Activated naive CD4-positive, alpha-beta T cell treated with anti-CD3 and anti-CD28 coated beads, Interleukin-2, amount 50 U/mL, for 72 hours (primary cell): ENCODE results near the gene YWHAE. TPM values are rescaled to one million over a fixed set of nuclear protein-coding genes. Genes with fewer than 3 reads are reported as not detected.
"Not testable (repeated sequence)": the region's sequence is repeated elsewhere in the genome, so short reads cannot be mapped to it uniquely, and the experiment has no call there.

Experiments
- ATAC-seq, 2 donors: fragments of 150-1000 bp; cut with Tn5 transposase; 2 replicates each; pipeline ENCODE4 v1.10.0; 2021; ENCODE audit warnings: mild to moderate bottlenecking in 2 of 2, moderate library complexity in 2 of 2
- DNase-seq, 2 donors: peaks; one replicate each; pipeline ENCODE4 v3.0.0; 2021 to 2022; ENCODE audit warnings: low spot score in 2 of 2
- H3K27ac Mint-ChIP-seq, 2 donors: one replicate each; pipeline ENCODE4 v1.8.0; 2022; ENCODE audit warnings: mild to moderate bottlenecking in 2 of 2, mixed read lengths in 2 of 2
- H3K36me3 Mint-ChIP-seq, 2 donors: one replicate each; pipeline ENCODE4 v1.8.0; 2022; ENCODE audit warnings: mixed read lengths in 2 of 2
- H3K9me3 Mint-ChIP-seq, 2 donors: one replicate each; pipeline ENCODE4 v1.8.0; 2022; ENCODE audit warnings: mixed read lengths in 2 of 2
- total RNA-seq, 2 donors: library from RNA; stranded (reverse); gene quantifications; one replicate each; pipeline ENCODE4 v1.2.3, GENCODE V29; 2022

YWHAE gene
- total RNA-seq, 2 donors from 2014 or later = 301 to 497 TPM

GRCh38 chr17:1386265-1386664 is 13.8 kb downstream of the YWHAE start:
- Mint-ChIP-seq H3K36me3 (peaks cover 0 to 5% of the 10 kb centered on the region in 2 donors), H3K9me3 (no peaks in the 10 kb centered on the region), H3K27ac (peak overlapping the region in 1 of 2 donors; percentile 68)
- no peak for ATAC-seq
- no peak for DNase-seq

GRCh38 chr17:1385861-1386260 is 14.2 kb downstream of the YWHAE start:
- no peak overlapping the region for H3K27ac Mint-ChIP-seq
- ATAC-seq (no peak), DNase-seq (no peak)
- H3K9me3 Mint-ChIP-seq = no peaks in the 10 kb centered on the region
- peaks cover 0 to 5% of the 10 kb centered on the region in 2 donors for H3K36me3 Mint-ChIP-seq

GRCh38 chr17:1384905-1385435 is 15.1 kb downstream of the YWHAE start:
- ATAC-seq (no peak), DNase-seq (no peak)
- Mint-ChIP-seq H3K36me3 (no peaks in the 10 kb centered on the region), H3K27ac (peak overlapping the region in 1 of 2 donors; percentile 79), H3K9me3 (no peaks in the 10 kb centered on the region)

GRCh38 chr17:1379930-1380313 is 20.1 kb downstream of the YWHAE start:
- DNase-seq = no peak

GRCh38 chr17:1379208-1379929 is 20.7 kb downstream of the YWHAE start:
- Mint-ChIP-seq H3K27ac (peak overlapping the region; percentile 14 to 88), H3K36me3 (no peaks in the 10 kb centered on the region), H3K9me3 (no peaks in the 10 kb centered on the region)
- ATAC-seq (no peak), DNase-seq (no peak)

More at GRCh38 chr17:1379930-1380313, 20.1 kb downstream of the YWHAE start:
- ATAC-seq = peak; percentile 66 to 67
- Mint-ChIP-seq H3K27ac (peak overlapping the region; percentile 14 to 88), H3K36me3 (no peaks in the 10 kb centered on the region), H3K9me3 (no peaks in the 10 kb centered on the region)

GRCh38 chr17:1378476-1378860 is 21.6 kb downstream of the YWHAE start:
- not testable (repeated sequence) for H3K36me3 Mint-ChIP-seq, H3K27ac Mint-ChIP-seq, H3K9me3 Mint-ChIP-seq, DNase-seq, ATAC-seq

- H3K36me3 Mint-ChIP-seq = no peaks in the 10 kb centered on the region
- no peak for ATAC-seq
- H3K9me3 Mint-ChIP-seq = no peaks in the 10 kb centered on the region
- peak overlapping the region; percentile 22 to 66 for H3K27ac Mint-ChIP-seq
- no peak for DNase-seq
Measured at GRCh38 chr17:1377334-1377733, 22.7 kb downstream of the YWHAE start.

GRCh38 chr17:1376061-1376460 is 24.0 kb downstream of the YWHAE start:
- H3K36me3 Mint-ChIP-seq = no peaks in the 10 kb centered on the region
- no peak for DNase-seq
- ATAC-seq = no peak
- H3K27ac Mint-ChIP-seq = peak overlapping the region; percentile 22 to 53
- no peaks in the 10 kb centered on the region for H3K9me3 Mint-ChIP-seq

GRCh38 chr17:1375615-1376014 is 24.4 kb downstream of the YWHAE start:
- Mint-ChIP-seq H3K36me3 (no peaks in the 10 kb centered on the region), H3K27ac (peak overlapping the region; percentile 22 to 53), H3K9me3 (no peaks in the 10 kb centered on the region)
- peak; percentile 25 to 30 for ATAC-seq
- DNase-seq = no peak

GRCh38 chr17:1374431-1375177 is 25.4 kb downstream of the YWHAE start:
- ATAC-seq = peak; percentile 50 to 59
- Mint-ChIP-seq H3K36me3 (no peaks in the 10 kb centered on the region), H3K27ac (peak overlapping the region in 1 of 2 donors; percentile 83), H3K9me3 (no peaks in the 10 kb centered on the region)
- no peak for DNase-seq

- ATAC-seq = no peak
- DNase-seq = no peak
- no peaks in the 10 kb centered on the region for H3K9me3 Mint-ChIP-seq
- H3K27ac Mint-ChIP-seq = peak overlapping the region in 1 of 2 donors; percentile 83
- H3K36me3 Mint-ChIP-seq = no peaks in the 10 kb centered on the region
Measured at GRCh38 chr17:1373707-1374237, 26.2 kb downstream of the YWHAE start.

- Mint-ChIP-seq H3K36me3 (no peaks in the 10 kb centered on the region), H3K27ac (peak overlapping the region in 1 of 2 donors; percentile 84), H3K9me3 (no peaks in the 10 kb centered on the region)
- ATAC-seq (no peak), DNase-seq (no peak)
Measured at GRCh38 chr17:1372618-1373017, 27.4 kb downstream of the YWHAE start.

GRCh38 chr17:1371893-1372590 is 28.0 kb downstream of the YWHAE start:
- no peak for ATAC-seq

GRCh38 chr17:1368588-1368987 is 31.4 kb downstream of the YWHAE start:
- DNase-seq = no peak
- no peak for ATAC-seq
- H3K27ac Mint-ChIP-seq = no peak overlapping the region
- no peaks in the 10 kb centered on the region for H3K9me3 Mint-ChIP-seq
- H3K36me3 Mint-ChIP-seq = peaks cover 0 to 8% of the 10 kb centered on the region in 2 donors

More at GRCh38 chr17:1371893-1372590, 28.0 kb downstream of the YWHAE start:
- H3K9me3 Mint-ChIP-seq = no peaks in the 10 kb centered on the region
- no peaks in the 10 kb centered on the region for H3K36me3 Mint-ChIP-seq
- peak overlapping the region in 1 of 2 donors; percentile 84 for H3K27ac Mint-ChIP-seq
- DNase-seq = no peak

GRCh38 chr17:1367351-1367745 is 32.7 kb downstream of the YWHAE start:
- ATAC-seq = no peak
- no peaks in the 10 kb centered on the region for H3K9me3 Mint-ChIP-seq
- peaks cover 0 to 8% of the 10 kb centered on the region in 2 donors for H3K36me3 Mint-ChIP-seq
- no peak for DNase-seq
- H3K27ac Mint-ChIP-seq = peak overlapping the region; percentile 29 to 58

- no peak for ATAC-seq
- no peaks in the 10 kb centered on the region for H3K9me3 Mint-ChIP-seq
- peak overlapping the region in 1 of 2 donors; percentile 6 for H3K27ac Mint-ChIP-seq
- H3K36me3 Mint-ChIP-seq = peaks cover 0 to 8% of the 10 kb centered on the region in 2 donors
- DNase-seq = no peak
Measured at GRCh38 chr17:1366234-1366633, 33.8 kb downstream of the YWHAE start.
